PC-9 (cell line): ENCODE results near the gene HS3ST3A1.

ENCODE experiments used
- EZH2 ChIP-seq: fragments of 200-600 bp; sonication (generic); IDR thresholded peaks from 2 replicates; pipeline ENCODE4 v1.8.0; 2017; ENCODE audit warnings: antibody characterized with exemption, low read depth
- TF ChIP-seq, protein P1 (sequence below): fragments of 200-600 bp; sonication (generic); conservative IDR thresholded peaks from 2 replicates; pipeline ENCODE4 v1.6.1; 2017; ENCODE audit warnings: mixed run types, antibody characterized with exemption, mild to moderate bottlenecking, moderate library complexity

DNA sequence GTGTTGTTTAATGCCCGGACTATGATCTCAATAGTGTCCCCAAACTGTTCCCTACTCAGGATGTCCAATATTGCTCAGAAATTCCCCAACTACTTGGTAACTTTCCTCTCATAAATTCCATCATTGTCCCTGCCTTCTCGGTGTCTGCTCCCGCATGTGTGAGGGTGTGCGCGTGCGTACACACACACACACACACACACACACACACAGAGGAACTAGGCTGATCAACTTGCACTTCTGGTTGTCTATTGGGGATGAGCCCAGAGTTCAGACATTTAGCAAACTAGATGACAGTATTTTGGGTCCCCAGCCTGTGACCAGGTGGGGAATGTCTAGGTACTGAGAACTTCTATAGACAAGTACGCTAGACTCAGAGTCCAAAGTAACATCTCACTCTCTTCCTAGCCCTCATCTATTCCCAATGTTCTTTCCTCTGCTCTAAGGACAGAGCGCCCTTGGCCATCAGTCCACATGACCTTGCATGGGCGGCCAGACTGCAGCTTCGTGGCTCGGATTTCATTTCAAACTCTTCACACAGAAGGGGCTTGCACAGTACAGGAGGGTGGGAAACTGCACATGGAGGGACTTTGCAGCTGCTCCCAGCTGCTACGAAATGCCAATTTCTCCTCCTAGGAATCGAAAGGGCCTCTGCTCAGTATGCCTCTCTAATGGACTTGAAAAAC is 5.3 kb downstream of the HS3ST3A1 start:
- TF ChIP-seq, protein P1, sequence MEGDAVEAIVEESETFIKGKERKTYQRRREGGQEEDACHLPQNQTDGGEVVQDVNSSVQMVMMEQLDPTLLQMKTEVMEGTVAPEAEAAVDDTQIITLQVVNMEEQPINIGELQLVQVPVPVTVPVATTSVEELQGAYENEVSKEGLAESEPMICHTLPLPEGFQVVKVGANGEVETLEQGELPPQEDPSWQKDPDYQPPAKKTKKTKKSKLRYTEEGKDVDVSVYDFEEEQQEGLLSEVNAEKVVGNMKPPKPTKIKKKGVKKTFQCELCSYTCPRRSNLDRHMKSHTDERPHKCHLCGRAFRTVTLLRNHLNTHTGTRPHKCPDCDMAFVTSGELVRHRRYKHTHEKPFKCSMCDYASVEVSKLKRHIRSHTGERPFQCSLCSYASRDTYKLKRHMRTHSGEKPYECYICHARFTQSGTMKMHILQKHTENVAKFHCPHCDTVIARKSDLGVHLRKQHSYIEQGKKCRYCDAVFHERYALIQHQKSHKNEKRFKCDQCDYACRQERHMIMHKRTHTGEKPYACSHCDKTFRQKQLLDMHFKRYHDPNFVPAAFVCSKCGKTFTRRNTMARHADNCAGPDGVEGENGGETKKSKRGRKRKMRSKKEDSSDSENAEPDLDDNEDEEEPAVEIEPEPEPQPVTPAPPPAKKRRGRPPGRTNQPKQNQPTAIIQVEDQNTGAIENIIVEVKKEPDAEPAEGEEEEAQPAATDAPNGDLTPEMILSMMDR: no peak
- no peak for TF ChIP-seq EZH2
